Suprapubic skin (tissue), 4 donors: Measurements from ENCODE around the gene SLC8A1.

Experiments
- EP300 ChIP-seq: sonication (generic); formaldehyde crosslinking; IDR thresholded peaks from one replicate; pipeline ENCODE4 v1.6.1; 2017; ENCODE audit warnings: antibody characterized with exemption
- POLR2A ChIP-seq, 2 donors: fragments of 450-650 bp; IDR thresholded peaks; one replicate each; pipeline ENCODE4 v1.6.1; 2017; ENCODE audit warnings: antibody characterized with exemption in 2 of 2, mild to moderate bottlenecking in 2 of 2, moderate library complexity in 2 of 2
- POLR2AphosphoS5 ChIP-seq, 3 donors: sonication (generic); formaldehyde crosslinking; IDR thresholded peaks; one replicate each; pipeline ENCODE4 v1.6.1; 2017; ENCODE audit warnings: antibody characterized with exemption in 3 of 3
- TF ChIP-seq, protein P1 (sequence below), 2 donors: fragments of 200-600 bp in 1 of 2; fragments of 450-650 bp in 1 of 2; sonication (generic) in 1 of 2; IDR thresholded peaks; one replicate each; pipeline ENCODE4 v1.5.1; 2016 to 2019; ENCODE audit warnings: antibody characterized with exemption in 2 of 2, mild to moderate bottlenecking in 1 of 2, moderate library complexity in 1 of 2

- TF ChIP-seq POLR2AphosphoS5 (IDR thresholded peaks at IDR 0.05) (no peak), POLR2A (IDR thresholded peaks at IDR 0.05) (no peak), EP300 (no peak)
- TF ChIP-seq, protein P1, sequence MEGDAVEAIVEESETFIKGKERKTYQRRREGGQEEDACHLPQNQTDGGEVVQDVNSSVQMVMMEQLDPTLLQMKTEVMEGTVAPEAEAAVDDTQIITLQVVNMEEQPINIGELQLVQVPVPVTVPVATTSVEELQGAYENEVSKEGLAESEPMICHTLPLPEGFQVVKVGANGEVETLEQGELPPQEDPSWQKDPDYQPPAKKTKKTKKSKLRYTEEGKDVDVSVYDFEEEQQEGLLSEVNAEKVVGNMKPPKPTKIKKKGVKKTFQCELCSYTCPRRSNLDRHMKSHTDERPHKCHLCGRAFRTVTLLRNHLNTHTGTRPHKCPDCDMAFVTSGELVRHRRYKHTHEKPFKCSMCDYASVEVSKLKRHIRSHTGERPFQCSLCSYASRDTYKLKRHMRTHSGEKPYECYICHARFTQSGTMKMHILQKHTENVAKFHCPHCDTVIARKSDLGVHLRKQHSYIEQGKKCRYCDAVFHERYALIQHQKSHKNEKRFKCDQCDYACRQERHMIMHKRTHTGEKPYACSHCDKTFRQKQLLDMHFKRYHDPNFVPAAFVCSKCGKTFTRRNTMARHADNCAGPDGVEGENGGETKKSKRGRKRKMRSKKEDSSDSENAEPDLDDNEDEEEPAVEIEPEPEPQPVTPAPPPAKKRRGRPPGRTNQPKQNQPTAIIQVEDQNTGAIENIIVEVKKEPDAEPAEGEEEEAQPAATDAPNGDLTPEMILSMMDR (IDR thresholded peaks at IDR 0.05) = no peak
These were observed 5.0 kb upstream of the SLC8A1 start for GRCh38 chr2:40456926-40457325.
